Measurements from ENCODE around the gene TMEM147. TPM values are rescaled to one million over a fixed set of nuclear protein-coding genes. Genes with fewer than 3 reads are reported as not detected.

The TMEM147 gene
- total and polyA plus RNA-seq, 2 of the 4 experiments (the other 2 are of a cell fraction): 67.6 to 108 TPM

DNA sequence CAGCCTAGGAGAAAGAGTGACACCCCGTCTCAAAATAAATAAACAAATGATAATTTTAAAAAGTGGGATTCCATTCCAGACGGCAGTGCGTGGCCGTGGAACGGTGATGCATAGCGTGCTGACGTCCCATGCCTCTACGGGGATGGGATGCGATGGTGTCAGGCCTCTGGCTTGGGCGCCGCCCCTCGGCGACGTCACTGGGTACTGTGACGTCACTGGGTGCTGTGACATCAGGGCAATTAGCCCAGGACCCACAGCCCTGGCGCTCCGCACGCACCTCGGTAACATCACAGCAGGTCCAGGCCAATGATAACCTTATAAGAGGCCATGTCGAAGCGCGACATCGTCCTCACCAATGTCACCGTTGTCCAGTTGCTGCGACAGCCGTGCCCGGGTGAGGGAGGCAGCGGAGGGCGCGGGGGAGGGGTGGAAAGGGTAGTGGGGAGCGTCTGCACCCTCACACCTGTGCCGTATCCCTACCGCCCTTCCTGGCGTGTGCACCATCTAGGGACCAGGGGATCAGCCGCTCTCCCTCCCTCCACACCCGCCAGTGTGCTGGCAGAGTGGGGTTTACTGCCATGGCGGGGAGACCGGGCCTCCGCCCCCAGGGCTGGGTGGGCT is 12.1 kb upstream of the TMEM147 start, which contains the start of gene GAPDHS:
Gene GAPDHS, plus strand, starts transcription at position 256 of the 621 bp plus-strand sequence. Its CDS starts 72 bp downstream, at position 328.
- Histone ChIP-seq H2BK15ac (ENCODE audit: low read depth, low read length) (no peak within 1 kb of the TSS), H2AK9ac (replicated peaks; ENCODE audit: low read depth, low read length, poor library complexity) (peak within 1 kb of the TSS; percentile 92), H3K4ac (ENCODE audit: low read depth, low read length) (peak within 1 kb of the TSS; percentile 45; the same call in 1 of the 2 replicates), H3K18ac (ENCODE audit: low read depth, low read length) (no peak within 1 kb of the TSS), H3K4me1 (ENCODE audit: control insufficient read depth, insufficient read depth, low read length) (peaks cover 9% of the 10 kb centered on the region), H3K27me3 (ENCODE audit: control insufficient read depth, insufficient read depth, low read length) (peaks cover 8% of the 10 kb centered on the region; the same call in 1 of the 2 replicates), H2BK5ac (ENCODE audit: low read depth, low read length, poor library complexity, severe bottlenecking) (no peak within 1 kb of the TSS), H3K4me2 (ENCODE audit: low read depth, low read length) (peak within 1 kb of the TSS; percentile 78), H2AFZ (replicated peaks; ENCODE audit: low read length, poor library complexity) (peak within 1 kb of the TSS; percentile 86), H3K4me3 (ENCODE audit: insufficient read depth, low read depth, low read length) (no peak within 1 kb of the TSS), H2BK120ac (ENCODE audit: low read depth, low read length) (no peak within 1 kb of the TSS), H3K36me3 (ENCODE audit: control insufficient read depth, insufficient read depth, low read length) (no peaks in the 10 kb centered on the region), H2BK20ac (ENCODE audit: low read depth, low read length) (no peak within 1 kb of the TSS), H4K91ac (ENCODE audit: insufficient read depth, low read depth, low read length) (no peak within 1 kb of the TSS), H3K14ac (replicated peaks; ENCODE audit: low read depth, low read length) (0 out of 2 replicates have a peak within 1 kb of the TSS, but pooled peaks have one; percentile 14), H4K5ac (ENCODE audit: low read depth, low read length) (no peak within 1 kb of the TSS), H3K56ac (ENCODE audit: extremely low read depth, insufficient read depth, low read length) (no peak within 1 kb of the TSS), H4K8ac (ENCODE audit: low read depth in 2 of 2, low read length in 2 of 2) (peak within 1 kb of the TSS in 1 of 2 experiments; percentile 41; a peak in 1 of 4 replicates), H3K9me3 (ENCODE audit: control insufficient read depth, insufficient read depth, low read length) (no peaks in the 10 kb centered on the region), H2AK5ac (ENCODE audit: low read depth, low read length) (peak within 1 kb of the TSS; percentile 21; the same call in 1 of the 2 replicates), H3K9ac (ENCODE audit: low read depth, low read length) (no peak within 1 kb of the TSS), H3K79me1 (ENCODE audit: low read depth in 1 of 2, low read length in 2 of 2) (no peaks in the 10 kb centered on the region), H4K20me1 (ENCODE audit: insufficient read depth, low read length) (no peaks in the 10 kb centered on the region), H3K27ac (ENCODE audit: insufficient read depth, low read length) (no peak within 1 kb of the TSS), H3K9me1 (ENCODE audit: insufficient read depth, low read length) (peaks cover 10% of the 10 kb centered on the region), H3K23ac (ENCODE audit: low read depth, low read length) (peak within 1 kb of the TSS; percentile 51; the same call in 1 of the 2 replicates)
- in situ Hi-C loops (cut with MboI; ENCODE audit: low sequenced_read_pairs): no loop called here
- dilution Hi-C loops (cut with HindIII; ENCODE audit: low sequenced_read_pairs, unreplicated experiment): no loop called here
- ChIA-PET CTCF (no interaction called here), POLR2A (ENCODE audit: unreplicated experiment) (no interaction called here)
- peak; percentile 43 for DNase-seq
- WGBS, 2 experiments (ENCODE audit: extremely low coverage in 2 of 2, insufficient read length in 1 of 2): 42% methylated on average over 13 of the region's 39 CpGs; no CpG with 5 or more reads in 1 of the 2 experiments
- intact Hi-C loops (cut with micrococcal nuclease): no loop called here
- no TSS peak for BruUV-seq (replicated peaks)
- TF ChIP-seq RFX5 (IDR thresholded peaks at IDR 0.05; ENCODE audit: low read depth, low read length): no peak
- no peak for TF ChIP-seq MAFK (IDR thresholded peaks at IDR 0.05; ENCODE audit: low read depth, low read length)
- TF ChIP-seq MXI1 (IDR thresholded peaks at IDR 0.05; ENCODE audit: borderline replicate concordance, low read depth, low read length): no peak
- TF ChIP-seq FOS (IDR thresholded peaks at IDR 0.05; ENCODE audit: low read depth, low read length): no peak
- no peak for TF ChIP-seq SMC3 (IDR thresholded peaks at IDR 0.05; ENCODE audit: low read depth, low read length)
- TF ChIP-seq BHLHE40 (IDR thresholded peaks at IDR 0.05; ENCODE audit: low read depth, low read length): no peak
- TF ChIP-seq MAZ (IDR thresholded peaks at IDR 0.05; ENCODE audit: borderline replicate concordance, low read depth, low read length): no peak
- no peak for TF ChIP-seq RCOR1 (IDR thresholded peaks at IDR 0.05; ENCODE audit: insufficient replicate concordance, low read length)
- no peak for TF ChIP-seq CEBPB (IDR thresholded peaks at IDR 0.05; ENCODE audit: low read depth, low read length)
- TF ChIP-seq, protein P1, sequence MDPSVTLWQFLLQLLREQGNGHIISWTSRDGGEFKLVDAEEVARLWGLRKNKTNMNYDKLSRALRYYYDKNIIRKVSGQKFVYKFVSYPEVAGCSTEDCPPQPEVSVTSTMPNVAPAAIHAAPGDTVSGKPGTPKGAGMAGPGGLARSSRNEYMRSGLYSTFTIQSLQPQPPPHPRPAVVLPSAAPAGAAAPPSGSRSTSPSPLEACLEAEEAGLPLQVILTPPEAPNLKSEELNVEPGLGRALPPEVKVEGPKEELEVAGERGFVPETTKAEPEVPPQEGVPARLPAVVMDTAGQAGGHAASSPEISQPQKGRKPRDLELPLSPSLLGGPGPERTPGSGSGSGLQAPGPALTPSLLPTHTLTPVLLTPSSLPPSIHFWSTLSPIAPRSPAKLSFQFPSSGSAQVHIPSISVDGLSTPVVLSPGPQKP (IDR thresholded peaks at IDR 0.05; ENCODE audit: borderline replicate concordance, low read depth, low read length): no peak
- TF ChIP-seq, protein P2, sequence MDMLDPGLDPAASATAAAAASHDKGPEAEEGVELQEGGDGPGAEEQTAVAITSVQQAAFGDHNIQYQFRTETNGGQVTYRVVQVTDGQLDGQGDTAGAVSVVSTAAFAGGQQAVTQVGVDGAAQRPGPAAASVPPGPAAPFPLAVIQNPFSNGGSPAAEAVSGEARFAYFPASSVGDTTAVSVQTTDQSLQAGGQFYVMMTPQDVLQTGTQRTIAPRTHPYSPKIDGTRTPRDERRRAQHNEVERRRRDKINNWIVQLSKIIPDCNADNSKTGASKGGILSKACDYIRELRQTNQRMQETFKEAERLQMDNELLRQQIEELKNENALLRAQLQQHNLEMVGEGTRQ (IDR thresholded peaks at IDR 0.05; ENCODE audit: low read depth, low read length): no peak
- TF ChIP-seq RAD21 (IDR thresholded peaks at IDR 0.05; ENCODE audit: low read length): no peak
- TF ChIP-seq, protein P3, sequence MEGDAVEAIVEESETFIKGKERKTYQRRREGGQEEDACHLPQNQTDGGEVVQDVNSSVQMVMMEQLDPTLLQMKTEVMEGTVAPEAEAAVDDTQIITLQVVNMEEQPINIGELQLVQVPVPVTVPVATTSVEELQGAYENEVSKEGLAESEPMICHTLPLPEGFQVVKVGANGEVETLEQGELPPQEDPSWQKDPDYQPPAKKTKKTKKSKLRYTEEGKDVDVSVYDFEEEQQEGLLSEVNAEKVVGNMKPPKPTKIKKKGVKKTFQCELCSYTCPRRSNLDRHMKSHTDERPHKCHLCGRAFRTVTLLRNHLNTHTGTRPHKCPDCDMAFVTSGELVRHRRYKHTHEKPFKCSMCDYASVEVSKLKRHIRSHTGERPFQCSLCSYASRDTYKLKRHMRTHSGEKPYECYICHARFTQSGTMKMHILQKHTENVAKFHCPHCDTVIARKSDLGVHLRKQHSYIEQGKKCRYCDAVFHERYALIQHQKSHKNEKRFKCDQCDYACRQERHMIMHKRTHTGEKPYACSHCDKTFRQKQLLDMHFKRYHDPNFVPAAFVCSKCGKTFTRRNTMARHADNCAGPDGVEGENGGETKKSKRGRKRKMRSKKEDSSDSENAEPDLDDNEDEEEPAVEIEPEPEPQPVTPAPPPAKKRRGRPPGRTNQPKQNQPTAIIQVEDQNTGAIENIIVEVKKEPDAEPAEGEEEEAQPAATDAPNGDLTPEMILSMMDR (conservative IDR thresholded peaks at IDR 0.05; ENCODE audit: low read depth, low read length): no peak
- no peak for TF ChIP-seq CHD1 (IDR thresholded peaks at IDR 0.05; ENCODE audit: low read depth, low read length)
- no peak for TF ChIP-seq NFE2L2 (IDR thresholded peaks at IDR 0.05; ENCODE audit: low read depth, low read length)
- no peak for TF ChIP-seq POLR2A (IDR thresholded peaks at IDR 0.05; ENCODE audit: low read depth, low read length)
- no peak; the same call in 1 of the 2 replicates for ATAC-seq (ENCODE audit: low read depth)
